DMS114 treated with DMSO at 0.1 percent for 48 hours (cell line): ENCODE measurements around the gene TTR.

Source experiments
- DNase-seq: peaks from one replicate; lab custom pipeline; 2025; ENCODE audit not compliant: unreplicated experiment; lab: John Stamatoyannopoulos, UW

Gene TTR

GRCh38 chr18:31591628-31592027, at the start of gene TTR:
TSS of gene TTR (plus strand) at chr18:31591877. CDS start at chr18:31591903, 26 bp downstream.
- no peak for DNase-seq

GRCh38 chr18:31546476-31546875, 45.2 kb upstream of the TTR start:
- no peak for DNase-seq

- no peak for DNase-seq
Observed at GRCh38 chr18:31548853-31549252, 42.8 kb upstream of the TTR start.

- DNase-seq = no peak
Observed at GRCh38 chr18:31549416-31549815, 42.3 kb upstream of the TTR start.

GRCh38 chr18:31551883-31552282, 39.8 kb upstream of the TTR start:
- DNase-seq = no peak

- DNase-seq = no peak
Observed at GRCh38 chr18:31553800-31554199, 37.9 kb upstream of the TTR start.

- DNase-seq = no peak
Observed at GRCh38 chr18:31554776-31555175, 36.9 kb upstream of the TTR start.

GRCh38 chr18:31555971-31556747, 35.5 kb upstream of the TTR start:
- peak; percentile 64 for DNase-seq

- DNase-seq = no peak
Observed at GRCh38 chr18:31557446-31557845, 34.2 kb upstream of the TTR start.

- no peak for DNase-seq
Observed at GRCh38 chr18:31558567-31558966, 33.1 kb upstream of the TTR start.

- no peak for DNase-seq
Observed at GRCh38 chr18:31562726-31563125, 29.0 kb upstream of the TTR start.

GRCh38 chr18:31563778-31564177, 27.9 kb upstream of the TTR start:
- peak; percentile 2 for DNase-seq

GRCh38 chr18:31565345-31565744, 26.3 kb upstream of the TTR start:
- DNase-seq = no peak

GRCh38 chr18:31565782-31566512, 25.7 kb upstream of the TTR start:
- DNase-seq = no peak

- DNase-seq = no peak
Observed at GRCh38 chr18:31566576-31567306, 24.9 kb upstream of the TTR start.

GRCh38 chr18:31572368-31572767, 19.3 kb upstream of the TTR start:
- DNase-seq = no peak

- no peak for DNase-seq
Observed at GRCh38 chr18:31573051-31573450, 18.6 kb upstream of the TTR start.

GRCh38 chr18:31574359-31574758, 17.3 kb upstream of the TTR start:
- no peak for DNase-seq

- no peak for DNase-seq
Observed at GRCh38 chr18:31575515-31576257, 16.0 kb upstream of the TTR start.

- no peak for DNase-seq
Observed at GRCh38 chr18:31576670-31577069, 15.0 kb upstream of the TTR start.

- no peak for DNase-seq
Observed at GRCh38 chr18:31577195-31577594, 14.5 kb upstream of the TTR start.
